RWPE2 (cell line): ENCODE measurements around the gene MPO.

ENCODE experiments used
- ATAC-seq: fragments of 200-7000 bp; cut with Tn5 transposase; 3 replicates; pipeline ENCODE4 v1.9.1; 2021; ENCODE audit warnings: low read depth
- DNase-seq: peaks from one replicate; pipeline ENCODE4 v3.0.0-alpha.2; 2020; ENCODE audit warnings: low spot score
- H3K27ac ChIP-seq: fragments of 450-650 bp; 2 replicates; pipeline ENCODE4 v1.5.1; 2017; ENCODE audit warnings: mild to moderate bottlenecking; ENCODE audit not compliant: poor library complexity, severe bottlenecking
- H3K27me3 ChIP-seq: fragments of 250-450 bp; sonication (Bioruptor Pico); 2 replicates; pipeline ENCODE4 v1.5.1; 2021; ENCODE audit warnings: mild to moderate bottlenecking, moderate library complexity; ENCODE audit not compliant: insufficient read depth, poor library complexity, severe bottlenecking
- H3K36me3 ChIP-seq: fragments of 250-450 bp; sonication (Bioruptor Pico); 2 replicates; pipeline ENCODE4 v1.5.1; 2020; ENCODE audit warnings: low read depth, mild to moderate bottlenecking, moderate library complexity
- H3K4me1 ChIP-seq: fragments of 250-450 bp; sonication (Bioruptor Pico); 2 replicates; pipeline ENCODE4 v1.5.1; 2021; ENCODE audit warnings: mild to moderate bottlenecking, moderate library complexity; ENCODE audit not compliant: insufficient read depth, poor library complexity, severe bottlenecking
- H3K4me3 ChIP-seq: fragments of 250-450 bp; sonication (Bioruptor Pico); 2 replicates; pipeline ENCODE4 v1.5.1; 2021; ENCODE audit warnings: mild to moderate bottlenecking, moderate library complexity; ENCODE audit not compliant: severe bottlenecking
- H3K9me3 ChIP-seq: fragments of 250-450 bp; sonication (Bioruptor Pico); 2 replicates; pipeline ENCODE4 v1.5.1; 2021; ENCODE audit warnings: mild to moderate bottlenecking, moderate library complexity; ENCODE audit not compliant: severe bottlenecking
- TF ChIP-seq, protein P1 (sequence below): fragments of 450-650 bp; IDR thresholded peaks from one replicate; pipeline ENCODE4 v1.5.1; 2017; ENCODE audit warnings: mild to moderate bottlenecking, moderate library complexity; ENCODE audit not compliant: poor library complexity, severe bottlenecking

Gene MPO

DNA sequence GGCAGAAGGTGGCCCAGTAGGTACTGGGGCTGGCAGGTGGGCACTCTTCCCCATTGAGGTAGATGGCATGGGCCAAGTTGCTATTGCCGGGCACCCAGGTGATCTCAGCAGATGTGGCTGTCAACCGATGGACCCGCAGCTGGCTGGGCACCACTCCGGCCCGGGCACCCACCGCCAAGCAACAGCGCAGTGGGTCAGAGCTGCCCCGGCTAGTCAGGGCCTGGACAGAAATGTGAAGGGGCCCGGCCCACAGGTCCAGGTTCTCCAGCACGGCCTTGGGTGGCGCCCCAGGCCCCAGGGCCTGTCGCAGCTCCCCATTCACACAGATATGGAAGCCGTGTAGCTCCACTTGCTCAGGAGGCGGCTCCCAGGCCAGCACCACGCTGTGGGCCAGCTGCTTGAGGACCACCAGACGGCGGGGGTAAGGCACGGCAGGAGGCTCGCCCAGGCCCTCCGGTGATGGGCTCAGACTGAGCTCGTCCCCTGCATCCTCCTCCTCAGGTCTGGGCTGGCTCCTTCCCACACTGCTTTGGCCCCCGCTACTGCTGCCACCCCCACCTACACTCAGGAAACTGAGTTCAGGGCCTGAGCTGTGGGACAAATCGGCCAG lies 31.4 kb upstream of the MPO start:
- ATAC-seq (no peak), DNase-seq (no peak)
- no peaks in the 10 kb centered on the region for H3K36me3 ChIP-seq
- H3K4me1 ChIP-seq: no peaks in the 10 kb centered on the region
- TF ChIP-seq, protein P1, sequence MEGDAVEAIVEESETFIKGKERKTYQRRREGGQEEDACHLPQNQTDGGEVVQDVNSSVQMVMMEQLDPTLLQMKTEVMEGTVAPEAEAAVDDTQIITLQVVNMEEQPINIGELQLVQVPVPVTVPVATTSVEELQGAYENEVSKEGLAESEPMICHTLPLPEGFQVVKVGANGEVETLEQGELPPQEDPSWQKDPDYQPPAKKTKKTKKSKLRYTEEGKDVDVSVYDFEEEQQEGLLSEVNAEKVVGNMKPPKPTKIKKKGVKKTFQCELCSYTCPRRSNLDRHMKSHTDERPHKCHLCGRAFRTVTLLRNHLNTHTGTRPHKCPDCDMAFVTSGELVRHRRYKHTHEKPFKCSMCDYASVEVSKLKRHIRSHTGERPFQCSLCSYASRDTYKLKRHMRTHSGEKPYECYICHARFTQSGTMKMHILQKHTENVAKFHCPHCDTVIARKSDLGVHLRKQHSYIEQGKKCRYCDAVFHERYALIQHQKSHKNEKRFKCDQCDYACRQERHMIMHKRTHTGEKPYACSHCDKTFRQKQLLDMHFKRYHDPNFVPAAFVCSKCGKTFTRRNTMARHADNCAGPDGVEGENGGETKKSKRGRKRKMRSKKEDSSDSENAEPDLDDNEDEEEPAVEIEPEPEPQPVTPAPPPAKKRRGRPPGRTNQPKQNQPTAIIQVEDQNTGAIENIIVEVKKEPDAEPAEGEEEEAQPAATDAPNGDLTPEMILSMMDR: no peak
- H3K27ac ChIP-seq: no peak overlapping the region
- no peaks in the 10 kb centered on the region for H3K9me3 ChIP-seq
- H3K27me3 ChIP-seq: no peaks in the 10 kb centered on the region
- H3K4me3 ChIP-seq: no peak overlapping the region

DNA sequence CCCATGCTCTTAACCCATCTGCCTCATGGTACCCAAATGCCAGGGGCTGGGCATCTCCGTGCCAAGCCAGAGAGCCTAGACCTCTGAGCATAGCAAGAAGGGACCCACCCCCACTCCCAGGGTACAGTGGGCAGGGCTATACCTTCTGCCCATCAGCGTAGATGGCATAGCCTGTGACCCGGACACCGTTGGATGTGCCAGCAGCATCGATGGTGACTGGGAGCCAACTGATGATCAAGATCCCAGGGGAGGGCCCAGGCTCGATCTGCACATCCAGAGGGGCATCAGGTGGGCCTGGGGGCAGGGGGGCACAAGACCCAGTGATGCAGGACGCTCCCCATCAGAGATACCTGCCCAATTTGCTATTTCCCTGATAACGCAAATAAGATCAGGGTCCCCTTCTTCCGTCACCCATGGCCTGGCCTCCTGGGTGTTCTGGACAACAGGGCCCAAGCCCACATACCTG lies 30.7 kb upstream of the MPO start:
- ATAC-seq (no peak), DNase-seq (peak; percentile 66)
- TF ChIP-seq, protein P1: no peak
- Histone ChIP-seq H3K9me3 (no peaks in the 10 kb centered on the region), H3K4me3 (no peak overlapping the region), H3K36me3 (no peaks in the 10 kb centered on the region), H3K4me1 (no peaks in the 10 kb centered on the region), H3K27ac (no peak overlapping the region), H3K27me3 (no peaks in the 10 kb centered on the region)

DNA sequence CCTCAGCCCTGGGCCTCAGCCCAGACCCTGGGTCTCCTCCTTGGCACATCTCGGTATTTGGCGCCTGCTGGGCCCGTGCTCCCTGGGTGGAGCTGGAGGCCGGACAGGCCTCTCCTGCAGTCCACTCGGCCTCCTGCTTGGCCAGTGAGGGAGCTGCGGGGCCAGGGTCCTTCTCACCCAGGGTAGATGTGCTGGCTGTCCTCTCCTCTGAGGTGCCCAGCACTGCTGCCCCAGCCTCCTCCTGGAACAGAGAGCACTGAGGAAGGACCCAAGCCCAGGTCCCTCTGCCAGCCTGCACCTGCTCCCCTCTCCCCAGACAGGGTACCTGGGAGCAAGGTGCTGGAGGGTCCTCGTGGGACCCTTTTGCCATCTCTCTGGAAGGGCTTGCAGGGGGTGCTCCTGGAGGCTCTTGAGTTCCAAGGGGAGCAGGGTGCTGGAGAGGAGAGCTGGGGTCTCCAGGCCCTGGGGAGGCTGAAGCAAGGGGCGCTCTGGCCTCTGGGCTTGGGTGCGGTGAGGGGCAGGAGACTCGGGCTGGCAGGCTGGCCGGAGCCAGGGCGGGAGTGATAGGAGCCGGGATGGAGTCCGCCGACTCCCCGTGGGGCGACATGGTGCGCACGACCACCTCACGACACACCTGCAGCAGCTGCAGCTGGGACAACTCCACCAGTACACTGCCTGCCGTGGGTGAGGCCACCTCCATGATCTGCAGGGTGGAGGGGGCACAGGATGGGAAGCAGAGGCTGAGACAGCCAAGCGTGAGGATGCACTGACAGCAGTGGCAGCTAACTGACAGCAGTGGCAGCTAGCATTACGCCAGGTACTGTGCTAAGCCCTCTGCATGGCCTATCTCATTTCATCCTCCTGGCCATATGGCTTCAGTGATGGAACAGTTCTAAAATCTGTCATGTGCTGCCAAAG lies 30.0 kb upstream of the MPO start:
- TF ChIP-seq, protein P1: no peak
- peak; percentile 5; the same call in 1 of the 3 replicates for ATAC-seq
- Histone ChIP-seq H3K27ac (no peak overlapping the region), H3K27me3 (no peaks in the 10 kb centered on the region), H3K9me3 (no peaks in the 10 kb centered on the region), H3K4me3 (no peak overlapping the region), H3K4me1 (no peaks in the 10 kb centered on the region), H3K36me3 (no peaks in the 10 kb centered on the region)
- DNase-seq: peak; percentile 66

DNA sequence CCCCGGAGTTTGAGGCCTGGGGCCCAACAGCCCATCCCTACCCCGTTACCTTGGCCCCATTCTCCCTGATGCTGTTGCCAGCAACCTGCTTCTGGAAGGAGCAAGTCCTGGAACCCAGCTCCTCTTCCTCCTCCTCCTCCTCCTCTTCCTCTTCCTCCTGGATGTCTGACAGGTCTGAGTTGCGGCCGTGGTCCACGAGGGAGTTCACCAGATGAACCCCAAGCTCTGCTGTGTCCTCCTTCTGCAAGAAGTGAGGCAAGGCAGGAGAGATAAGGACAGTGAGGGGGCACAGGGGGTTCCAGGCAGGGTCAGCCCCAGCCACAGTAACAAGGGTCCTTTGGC lies 29.2 kb upstream of the MPO start:
- no peaks in the 10 kb centered on the region for H3K9me3 ChIP-seq
- H3K4me1 ChIP-seq: no peaks in the 10 kb centered on the region
- TF ChIP-seq, protein P1: no peak
- no peak for DNase-seq
- H3K27ac ChIP-seq: no peak overlapping the region
- H3K36me3 ChIP-seq: no peaks in the 10 kb centered on the region
- ATAC-seq: no peak
- no peak overlapping the region for H3K4me3 ChIP-seq
- H3K27me3 ChIP-seq: no peaks in the 10 kb centered on the region
